HG03025 (cell line): ENCODE data around the gene NAV1.
"Not testable (repeated sequence)": the region's sequence is repeated elsewhere in the genome, so short reads cannot be mapped to it uniquely, and the experiment has no call there.

Experiments used
- ATAC-seq: cut with Tn5 transposase; IDR thresholded peaks from one replicate; pipeline ENCODE4 v1.9.1; 2021; ENCODE audit warnings: mild to moderate bottlenecking, moderate library complexity; ENCODE audit not compliant: unreplicated experiment, low FRiP score

Gene NAV1

GRCh38 chr1:201518071-201518470 is 20.9 kb upstream of the NAV1 start:
- ATAC-seq = no peak

- ATAC-seq = not testable (repeated sequence)
Measured at GRCh38 chr1:201520046-201520575, 18.8 kb upstream of the NAV1 start.

GRCh38 chr1:201525193-201525778 is 13.6 kb upstream of the NAV1 start:
- ATAC-seq = no peak

GRCh38 chr1:201527879-201528278 is 11.0 kb upstream of the NAV1 start:
- ATAC-seq = no peak

GRCh38 chr1:201528631-201529252 is 10.2 kb upstream of the NAV1 start:
- no peak for ATAC-seq

- ATAC-seq = no peak
Measured at GRCh38 chr1:201530741-201531531, 8.0 kb upstream of the NAV1 start.

GRCh38 chr1:201531551-201532425 is 7.1 kb upstream of the NAV1 start:
- no peak for ATAC-seq

GRCh38 chr1:201533836-201534235 is 5.1 kb upstream of the NAV1 start:
- no peak for ATAC-seq

- ATAC-seq = no peak
Measured at GRCh38 chr1:201535046-201535918, 3.6 kb upstream of the NAV1 start.

- no peak for ATAC-seq
Measured at GRCh38 chr1:201535919-201536245, 3.0 kb upstream of the NAV1 start.

- ATAC-seq = no peak
Measured at GRCh38 chr1:201536558-201536957, 2.4 kb upstream of the NAV1 start.

- no peak for ATAC-seq
Measured at GRCh38 chr1:201537028-201537427, 1.9 kb upstream of the NAV1 start.

GRCh38 chr1:201537467-201537866 is 1.5 kb upstream of the NAV1 start:
- no peak for ATAC-seq

- ATAC-seq = no peak
Measured at GRCh38 chr1:201537891-201538611, 876 bp upstream of the NAV1 start.

- no peak for ATAC-seq
Measured at GRCh38 chr1:201539561-201540431, 869 bp downstream of the NAV1 start.

GRCh38 chr1:201540846-201541735 is 2.2 kb downstream of the NAV1 start:
- no peak for ATAC-seq
